Fibroblast of the aortic adventitia (primary cell): ENCODE results near the gene XKRX. TPM values are rescaled to one million over a fixed set of nuclear protein-coding genes. Genes with fewer than 3 reads are reported as not detected.

ENCODE experiments used
- DNase-seq: peaks from one replicate; pipeline ENCODE4 v3.0.0-alpha.2; 2010; ENCODE audit warnings: low read depth
- H3K4me3 ChIP-seq: 2 replicates; pipeline ENCODE4 v1.5.1; 2011; ENCODE audit warnings: low read depth, mild to moderate bottlenecking, control low read depth, low read length, moderate library complexity
- CTCF ChIP-seq: IDR thresholded peaks from 2 replicates; pipeline ENCODE4 v1.5.1; 2011; ENCODE audit warnings: mild to moderate bottlenecking, low read length, control low read depth, inconsistent platforms; ENCODE audit not compliant: insufficient read depth
- total RNA-seq: library from RNA; depleted of rRNA; stranded (reverse); fragments of >200 nt; gene quantifications from 2 replicates; pipeline ENCODE4 v1.2.3, GENCODE V29; 2012; ENCODE audit warnings: low replicate concordance

The XKRX gene
- total RNA-seq, 1 donor = 0.36 TPM

GRCh38 chrX:100964362-100964761, 35.6 kb upstream of the XKRX start:
- H3K4me3 ChIP-seq = no peak overlapping the region
- DNase-seq = no peak
- TF ChIP-seq CTCF = no peak

GRCh38 chrX:100962811-100963210, 34.1 kb upstream of the XKRX start:
- H3K4me3 ChIP-seq = no peak overlapping the region
- no peak for TF ChIP-seq CTCF
- no peak for DNase-seq

- no peak overlapping the region for H3K4me3 ChIP-seq
- TF ChIP-seq CTCF = no peak
- no peak for DNase-seq
These were observed 19.8 kb upstream of the XKRX start for GRCh38 chrX:100948557-100948956.

- no peak overlapping the region for H3K4me3 ChIP-seq
- TF ChIP-seq CTCF = no peak
- DNase-seq = peak; percentile 16
These were observed 17.7 kb upstream of the XKRX start for GRCh38 chrX:100946299-100946927.

- no peak for TF ChIP-seq CTCF
- no peak for DNase-seq
- no peak overlapping the region for H3K4me3 ChIP-seq
These were observed 15.9 kb upstream of the XKRX start for GRCh38 chrX:100944601-100945000.

GRCh38 chrX:100939333-100939732, 10.6 kb upstream of the XKRX start:
- no peak for DNase-seq
- no peak for TF ChIP-seq CTCF
- H3K4me3 ChIP-seq = no peak overlapping the region

- TF ChIP-seq CTCF = no peak
- no peak for DNase-seq
- H3K4me3 ChIP-seq = no peak overlapping the region
These were observed 7.0 kb upstream of the XKRX start for GRCh38 chrX:100935767-100936166.
